Activated naive CD8-positive, alpha-beta T cell (primary cell): ENCODE measurements around the gene ZBTB18.
"Not testable (repeated sequence)": the region's sequence is repeated elsewhere in the genome, so short reads cannot be mapped to it uniquely, and the experiment has no call there.

Source experiments
- H3K27ac Mint-ChIP-seq: one replicate; pipeline ENCODE4 v1.8.0; 2021; ENCODE audit warnings: mixed read lengths
- H3K27me3 Mint-ChIP-seq: one replicate; pipeline ENCODE4 v1.8.0; 2021; ENCODE audit warnings: mixed read lengths
- H3K36me3 Mint-ChIP-seq: one replicate; pipeline ENCODE4 v1.8.0; 2021; ENCODE audit warnings: mixed read lengths
- H3K4me1 Mint-ChIP-seq: one replicate; pipeline ENCODE4 v1.8.0; 2021; ENCODE audit warnings: low read depth, mixed read lengths
- H3K4me3 Mint-ChIP-seq: one replicate; pipeline ENCODE4 v1.8.0; 2021; ENCODE audit warnings: mild to moderate bottlenecking, mixed read lengths
- H3K9me3 Mint-ChIP-seq: one replicate; pipeline ENCODE4 v1.8.0; 2021; ENCODE audit warnings: low read depth, mixed read lengths

Gene ZBTB18

DNA sequence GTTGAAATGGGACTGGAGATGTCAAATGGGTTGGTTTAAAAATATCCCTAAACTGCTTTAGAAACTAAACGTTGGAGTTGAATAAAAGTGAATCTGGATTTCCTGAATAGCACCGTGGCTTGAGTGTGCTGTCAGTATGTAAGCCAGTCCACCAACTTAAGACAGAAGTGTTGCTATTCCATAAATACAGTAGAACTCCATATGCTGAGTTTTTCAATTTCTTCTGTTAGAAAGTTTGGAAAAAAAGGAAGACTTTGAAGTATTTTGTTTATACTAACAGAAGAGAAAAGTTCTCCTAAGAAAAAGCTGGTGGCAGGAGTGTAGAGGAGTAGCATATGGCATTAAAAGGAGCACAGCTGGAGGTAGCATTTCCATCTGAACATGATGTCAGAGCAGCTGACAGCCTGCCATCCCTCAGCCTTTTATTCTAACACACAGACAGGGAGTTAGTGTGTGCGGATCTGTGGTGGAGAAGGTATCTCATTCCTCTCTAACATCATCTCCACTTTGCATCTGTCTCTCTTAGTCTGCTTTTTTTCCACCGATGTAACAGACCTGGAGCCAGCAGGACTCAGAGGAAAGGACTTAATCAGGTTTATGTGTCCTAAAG, at the start of gene ZBTB18:
ZBTB18 (plus strand) TSS at position 449 of the 610 bp plus-strand sequence; CDS start at position 598, 149 bp downstream.
- Mint-ChIP-seq H3K27me3 (no peaks in the 10 kb centered on the region), H3K4me1 (peaks cover 24% of the 10 kb centered on the region), H3K36me3 (peaks cover 4% of the 10 kb centered on the region), H3K4me3 (no peak within 1 kb of the TSS), H3K9me3 (no peaks in the 10 kb centered on the region), H3K27ac (no peak within 1 kb of the TSS)

DNA sequence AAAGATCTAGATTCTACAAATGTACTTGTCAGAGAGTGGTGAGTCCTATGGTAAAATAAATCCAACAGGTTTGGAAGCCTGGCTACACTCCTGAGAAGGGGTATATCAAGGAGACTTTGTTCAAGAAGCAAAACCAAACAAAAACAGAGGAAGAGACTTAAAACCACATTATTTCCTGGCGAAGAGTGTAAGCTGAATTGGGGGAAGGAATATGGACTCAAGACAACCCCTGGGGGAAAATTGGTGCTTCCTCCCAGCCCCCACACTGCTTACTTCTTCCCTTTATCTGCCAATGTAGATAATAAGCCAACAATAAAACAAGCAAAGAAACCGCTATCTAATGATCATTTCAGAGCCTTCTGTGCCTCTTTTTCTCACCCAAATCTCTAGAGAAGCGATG, 48.4 kb upstream of the ZBTB18 start:
- Mint-ChIP-seq H3K4me3 (peak overlapping the region; percentile 38), H3K36me3 (no peaks in the 10 kb centered on the region), H3K27me3 (no peaks in the 10 kb centered on the region), H3K4me1 (peaks cover 21% of the 10 kb centered on the region), H3K27ac (no peak overlapping the region), H3K9me3 (no peaks in the 10 kb centered on the region)

DNA sequence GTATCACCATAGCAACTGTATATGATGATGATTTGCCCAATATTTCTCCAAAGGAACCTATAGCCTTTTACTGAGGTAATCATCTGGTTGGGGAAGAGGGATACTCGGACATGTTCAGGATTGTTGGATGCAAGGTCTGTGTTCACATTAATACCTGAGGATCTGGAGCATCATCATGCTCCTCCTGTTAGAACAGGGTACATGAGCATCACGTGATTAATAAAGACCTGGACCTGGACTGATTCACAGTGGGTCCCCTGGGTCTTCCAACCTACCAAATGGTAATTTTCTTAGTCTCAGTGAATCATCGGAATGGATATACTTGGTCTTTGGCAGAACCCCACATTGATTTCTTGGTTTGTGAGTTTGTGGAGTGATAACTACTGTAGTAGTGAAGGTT, 45.6 kb upstream of the ZBTB18 start:
- H3K4me1 Mint-ChIP-seq, result peaks cover 21% of the 10 kb centered on the region
- H3K27me3 Mint-ChIP-seq, result no peaks in the 10 kb centered on the region
- H3K9me3 Mint-ChIP-seq, result no peaks in the 10 kb centered on the region
- H3K36me3 Mint-ChIP-seq, result no peaks in the 10 kb centered on the region
- no peak overlapping the region for H3K27ac Mint-ChIP-seq
- H3K4me3 Mint-ChIP-seq, result no peak overlapping the region

DNA sequence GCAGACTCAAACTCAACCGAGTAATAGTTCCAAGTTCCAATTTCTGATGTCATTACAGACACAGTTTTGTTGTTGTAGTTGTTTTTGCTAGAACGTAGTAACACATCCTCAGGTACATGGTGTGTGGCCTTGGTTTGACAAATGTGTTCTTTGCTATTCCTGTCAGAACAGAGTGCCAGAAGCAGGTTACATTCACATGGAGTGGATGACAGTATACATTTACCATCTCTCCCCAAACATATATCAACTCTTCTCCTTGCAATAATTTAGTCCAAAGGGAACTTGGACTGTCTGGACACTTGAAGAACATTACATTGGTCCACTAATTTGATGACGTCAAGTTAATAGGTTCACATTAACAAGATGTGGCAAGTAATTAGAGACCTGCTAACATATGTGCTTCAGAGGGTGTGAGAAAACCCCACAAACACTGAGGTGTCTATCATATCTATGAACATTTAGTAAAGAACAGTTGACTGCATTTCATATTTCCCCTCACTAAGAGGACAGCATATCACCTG, 44.6 kb upstream of the ZBTB18 start:
- Mint-ChIP-seq H3K9me3 (no peaks in the 10 kb centered on the region), H3K27me3 (no peaks in the 10 kb centered on the region), H3K4me3 (no peak overlapping the region), H3K4me1 (peaks cover 21% of the 10 kb centered on the region), H3K36me3 (no peaks in the 10 kb centered on the region), H3K27ac (no peak overlapping the region)

DNA sequence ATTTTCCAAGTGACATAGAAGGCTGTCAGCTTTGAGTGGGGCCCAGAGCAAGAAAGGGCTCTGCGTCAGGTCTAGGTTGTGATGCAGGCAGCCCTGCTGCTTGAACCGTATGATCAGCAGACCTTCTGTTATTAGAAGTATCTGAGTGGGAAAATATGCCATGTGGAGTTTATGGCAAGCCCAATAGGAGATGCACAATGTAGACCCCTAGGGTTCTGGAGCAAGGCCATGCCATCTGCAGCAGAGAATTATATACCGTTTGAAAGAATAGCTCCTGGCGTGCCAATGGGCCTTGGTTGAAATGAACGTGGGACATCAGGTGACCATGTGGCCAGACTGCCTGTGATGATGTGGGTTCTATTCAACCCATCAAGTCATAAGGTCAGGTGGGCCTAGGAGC, 44.1 kb upstream of the ZBTB18 start:
- Mint-ChIP-seq H3K36me3 (no peaks in the 10 kb centered on the region), H3K27ac (no peak overlapping the region), H3K9me3 (no peaks in the 10 kb centered on the region), H3K27me3 (no peaks in the 10 kb centered on the region), H3K4me3 (no peak overlapping the region), H3K4me1 (peaks cover 18% of the 10 kb centered on the region)

DNA sequence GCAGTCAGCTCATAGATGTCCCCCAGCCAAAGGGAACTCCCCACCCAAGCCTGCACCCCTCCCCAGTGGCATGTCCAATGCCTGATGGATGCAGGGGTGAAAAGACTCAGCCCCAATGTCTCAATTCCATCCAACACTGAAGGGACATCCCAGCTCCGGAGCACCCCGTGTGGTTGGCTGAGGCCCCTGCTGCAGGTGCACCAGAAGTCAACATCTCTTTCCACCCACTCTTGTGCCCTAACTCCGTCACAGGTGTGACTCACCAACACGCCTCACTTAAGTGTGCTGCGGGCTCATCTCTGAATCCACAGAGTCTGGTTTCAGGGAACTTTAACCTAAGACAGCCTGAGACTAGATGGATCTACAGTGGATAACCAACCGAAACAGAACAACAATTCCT, 40.9 kb upstream of the ZBTB18 start:
- no peaks in the 10 kb centered on the region for H3K27me3 Mint-ChIP-seq
- H3K36me3 Mint-ChIP-seq, result no peaks in the 10 kb centered on the region
- no peak overlapping the region for H3K4me3 Mint-ChIP-seq
- H3K4me1 Mint-ChIP-seq, result no peaks in the 10 kb centered on the region
- no peak overlapping the region for H3K27ac Mint-ChIP-seq
- no peaks in the 10 kb centered on the region for H3K9me3 Mint-ChIP-seq

DNA sequence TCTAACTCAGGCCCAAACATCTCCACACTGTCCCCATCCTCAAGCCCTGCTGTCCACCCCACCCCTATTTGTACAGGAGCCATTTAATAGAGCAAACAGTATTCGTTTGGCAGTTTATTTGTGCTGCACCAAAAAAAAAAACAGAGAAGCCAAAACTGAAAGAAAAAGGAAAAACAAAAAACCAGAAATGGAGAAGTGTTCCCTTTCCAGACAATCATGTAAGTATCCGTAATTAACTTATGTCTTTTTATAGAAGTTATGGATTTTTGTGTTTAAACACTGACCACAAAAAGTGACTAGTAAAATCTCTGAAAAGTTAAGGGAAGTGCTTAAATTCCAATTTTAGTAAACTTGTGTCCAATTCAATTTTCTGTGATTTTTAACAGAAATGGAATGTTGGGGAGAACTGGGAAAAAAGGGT, 40.4 kb upstream of the ZBTB18 start:
- no peaks in the 10 kb centered on the region for H3K9me3 Mint-ChIP-seq
- H3K27me3 Mint-ChIP-seq, result no peaks in the 10 kb centered on the region
- H3K27ac Mint-ChIP-seq, result no peak overlapping the region
- no peaks in the 10 kb centered on the region for H3K4me1 Mint-ChIP-seq
- no peak overlapping the region for H3K4me3 Mint-ChIP-seq
- no peaks in the 10 kb centered on the region for H3K36me3 Mint-ChIP-seq

DNA sequence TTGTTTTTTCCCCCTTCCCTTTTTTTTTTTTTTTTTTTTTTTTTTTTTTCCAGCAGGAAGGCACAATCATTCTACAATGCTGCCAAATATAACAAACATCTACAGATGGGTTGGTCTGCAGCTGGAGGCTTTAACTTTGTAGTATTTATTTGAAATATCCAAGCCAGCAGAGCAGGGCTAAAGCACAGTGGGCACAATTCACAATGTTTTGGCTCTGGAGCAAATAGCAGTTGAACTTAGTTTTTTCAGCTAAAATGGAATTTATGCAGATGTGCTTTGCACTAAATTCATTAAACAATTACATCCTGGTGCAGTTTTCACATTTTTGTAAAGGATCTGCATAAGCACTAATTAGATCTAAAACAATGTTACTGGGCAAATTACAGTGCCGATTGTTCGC, 39.8 kb upstream of the ZBTB18 start:
- Mint-ChIP-seq H3K36me3 (no peaks in the 10 kb centered on the region), H3K27me3 (no peaks in the 10 kb centered on the region), H3K4me3 (no peak overlapping the region), H3K4me1 (no peaks in the 10 kb centered on the region), H3K27ac (no peak overlapping the region), H3K9me3 (no peaks in the 10 kb centered on the region)

DNA sequence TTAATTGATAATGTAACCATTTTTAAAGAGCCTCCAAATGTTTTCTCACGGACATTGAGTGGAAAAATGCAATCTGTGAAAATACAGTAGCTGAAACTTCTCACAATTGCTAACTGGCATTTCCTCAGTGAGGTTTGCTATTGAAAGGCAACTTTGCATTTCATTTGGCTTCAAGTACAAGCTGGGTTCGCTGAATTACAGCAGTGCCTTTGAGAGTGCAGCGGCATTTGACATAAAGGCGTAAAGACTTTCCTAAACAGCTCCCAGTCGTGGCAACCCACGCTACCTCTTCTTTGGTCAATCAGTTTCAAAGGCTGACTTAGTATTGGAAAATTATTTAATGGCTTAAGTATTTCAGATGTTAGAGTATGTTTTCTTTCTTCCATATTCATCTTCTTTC, 39.3 kb upstream of the ZBTB18 start:
- H3K27me3 Mint-ChIP-seq, result no peaks in the 10 kb centered on the region
- no peaks in the 10 kb centered on the region for H3K36me3 Mint-ChIP-seq
- H3K27ac Mint-ChIP-seq, result no peak overlapping the region
- no peaks in the 10 kb centered on the region for H3K4me1 Mint-ChIP-seq
- H3K9me3 Mint-ChIP-seq, result no peaks in the 10 kb centered on the region
- no peak overlapping the region for H3K4me3 Mint-ChIP-seq

DNA sequence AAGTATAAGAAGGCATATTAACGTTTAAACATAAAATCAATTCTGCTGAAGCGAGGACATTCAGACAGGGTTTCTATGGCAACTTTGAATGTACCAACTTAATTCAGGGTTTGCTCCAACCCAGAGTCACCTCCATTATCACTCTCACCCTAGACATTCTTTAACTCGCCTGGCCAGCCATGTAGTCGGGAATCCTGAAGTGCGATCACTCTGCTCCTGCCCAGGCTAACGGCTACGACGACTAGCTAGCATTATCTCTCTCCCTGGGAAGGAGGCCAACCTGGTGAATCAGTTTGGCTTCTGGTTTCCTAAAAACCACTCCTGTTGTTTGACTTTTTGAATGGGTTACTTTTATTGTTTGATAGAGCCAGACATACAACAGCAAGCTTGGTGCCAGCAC, 38.9 kb upstream of the ZBTB18 start:
- Mint-ChIP-seq H3K27me3 (no peaks in the 10 kb centered on the region), H3K4me1 (no peaks in the 10 kb centered on the region), H3K36me3 (no peaks in the 10 kb centered on the region), H3K9me3 (no peaks in the 10 kb centered on the region), H3K27ac (no peak overlapping the region), H3K4me3 (no peak overlapping the region)

DNA sequence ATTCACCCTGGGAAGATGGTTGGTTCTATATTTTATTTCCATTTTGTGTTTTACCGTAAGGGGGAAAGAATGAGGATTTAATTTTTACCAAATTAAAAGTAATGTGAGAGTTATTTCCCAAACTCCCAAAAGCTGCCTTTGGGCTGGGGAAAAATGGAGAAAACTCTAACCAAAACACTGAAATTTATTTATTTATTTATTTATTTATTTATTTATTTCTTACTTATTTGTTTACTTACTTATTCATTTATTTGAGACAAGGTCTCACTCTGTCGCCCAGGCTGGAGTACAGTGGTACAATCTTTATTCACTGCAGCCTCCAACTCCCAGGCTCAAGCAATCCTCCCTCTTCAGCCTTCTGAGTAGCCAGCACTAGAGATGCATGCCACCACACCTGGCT, 38.0 kb upstream of the ZBTB18 start:
- Mint-ChIP-seq H3K27me3 (no peaks in the 10 kb centered on the region), H3K27ac (no peak overlapping the region), H3K9me3 (no peaks in the 10 kb centered on the region), H3K36me3 (no peaks in the 10 kb centered on the region), H3K4me3 (no peak overlapping the region), H3K4me1 (no peaks in the 10 kb centered on the region)

DNA sequence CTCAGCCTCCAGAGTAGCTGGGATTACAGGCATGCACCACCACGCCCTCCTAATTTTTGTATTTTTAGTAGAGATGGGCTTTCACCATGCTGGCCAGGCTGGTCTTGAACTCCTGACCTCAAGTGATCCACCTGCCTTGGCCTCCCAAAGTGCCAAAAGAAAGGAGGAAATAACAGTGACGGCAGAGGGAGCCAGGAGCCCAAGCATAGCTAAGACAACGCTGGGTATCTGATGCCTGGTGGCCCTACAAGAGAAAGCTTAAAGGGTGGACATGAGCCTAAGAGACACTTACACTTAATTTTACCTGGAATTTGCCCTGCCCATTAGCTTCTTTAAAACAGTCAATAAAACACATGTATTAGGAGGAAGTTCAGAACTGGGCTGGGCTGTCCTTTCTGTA, 36.2 kb upstream of the ZBTB18 start:
- H3K4me1 Mint-ChIP-seq, H3K4me3 Mint-ChIP-seq, H3K27ac Mint-ChIP-seq, H3K36me3 Mint-ChIP-seq, H3K27me3 Mint-ChIP-seq, H3K9me3 Mint-ChIP-seq: not testable (repeated sequence)

DNA sequence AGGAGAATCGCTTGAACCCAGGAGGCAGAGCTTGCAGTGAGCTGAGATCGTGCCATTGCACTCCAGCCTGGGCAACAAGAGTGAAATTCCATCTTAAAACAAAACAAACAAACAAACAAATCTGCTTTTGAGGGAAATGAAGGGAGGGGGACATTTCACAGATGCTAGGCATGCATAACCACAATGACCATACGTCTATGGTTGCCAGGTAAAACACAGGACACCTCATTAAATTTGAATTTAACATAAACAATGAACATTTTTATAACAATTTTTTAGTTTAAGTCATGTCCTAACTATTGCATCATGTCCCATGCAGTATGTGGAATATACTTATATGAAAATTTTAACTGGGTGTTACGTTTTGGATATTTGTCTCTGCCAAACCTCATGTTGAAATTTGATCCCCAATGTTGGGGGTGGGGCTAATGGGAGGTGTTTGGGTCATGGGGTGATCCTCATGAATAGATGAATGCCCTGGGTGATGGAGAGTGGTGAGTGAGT, 31.0 kb upstream of the ZBTB18 start:
- peaks cover 2% of the 10 kb centered on the region for H3K36me3 Mint-ChIP-seq
- H3K27ac Mint-ChIP-seq, result no peak overlapping the region
- no peaks in the 10 kb centered on the region for H3K9me3 Mint-ChIP-seq
- no peak overlapping the region for H3K4me3 Mint-ChIP-seq
- H3K27me3 Mint-ChIP-seq, result peaks cover 1% of the 10 kb centered on the region
- no peaks in the 10 kb centered on the region for H3K4me1 Mint-ChIP-seq

DNA sequence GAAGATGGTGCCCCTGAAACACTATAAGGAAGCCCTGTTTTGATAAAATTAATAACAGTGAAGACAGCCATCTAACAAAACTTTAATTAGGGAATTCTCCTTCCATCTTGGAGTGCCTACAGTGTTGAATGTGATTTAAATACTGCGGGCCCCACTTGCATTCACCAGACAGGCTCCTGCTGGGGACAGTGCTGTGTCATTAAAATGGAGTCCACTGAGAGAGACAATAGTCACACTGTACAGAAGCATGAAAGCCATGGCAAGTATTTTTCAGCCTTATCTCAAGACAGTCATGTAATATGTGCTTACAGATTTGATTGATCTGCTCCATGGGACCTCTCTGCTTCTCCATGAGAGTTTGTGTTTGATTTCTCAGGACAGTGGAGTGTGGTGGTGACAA, 29.7 kb upstream of the ZBTB18 start:
- Mint-ChIP-seq H3K27ac (no peak overlapping the region), H3K9me3 (no peaks in the 10 kb centered on the region), H3K27me3 (peaks cover 1% of the 10 kb centered on the region), H3K4me3 (no peak overlapping the region), H3K36me3 (peaks cover 2% of the 10 kb centered on the region), H3K4me1 (no peaks in the 10 kb centered on the region)

DNA sequence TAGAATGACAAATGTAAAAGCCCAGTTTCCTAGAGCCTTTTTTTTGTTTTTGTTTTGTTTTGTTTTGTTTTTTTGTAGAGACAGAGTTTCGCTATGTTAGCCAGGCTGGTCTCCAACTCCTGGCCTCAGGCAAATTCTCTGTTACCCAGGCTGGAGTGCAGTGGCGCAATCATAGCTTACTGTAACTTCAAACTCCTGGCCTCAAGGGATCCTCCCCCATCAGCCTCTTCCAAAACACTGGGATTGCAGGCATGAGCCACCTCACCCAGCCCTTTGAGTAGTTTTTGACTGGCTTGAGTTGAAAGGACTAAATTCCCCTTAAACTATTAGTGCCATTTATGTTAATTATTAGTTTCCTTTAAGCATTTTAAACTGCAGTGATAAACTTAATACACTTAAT, 28.8 kb upstream of the ZBTB18 start:
- Mint-ChIP-seq H3K9me3 (no peaks in the 10 kb centered on the region), H3K4me3 (no peak overlapping the region), H3K27ac (no peak overlapping the region), H3K27me3 (peaks cover 1% of the 10 kb centered on the region), H3K4me1 (no peaks in the 10 kb centered on the region), H3K36me3 (peaks cover 2% of the 10 kb centered on the region)

DNA sequence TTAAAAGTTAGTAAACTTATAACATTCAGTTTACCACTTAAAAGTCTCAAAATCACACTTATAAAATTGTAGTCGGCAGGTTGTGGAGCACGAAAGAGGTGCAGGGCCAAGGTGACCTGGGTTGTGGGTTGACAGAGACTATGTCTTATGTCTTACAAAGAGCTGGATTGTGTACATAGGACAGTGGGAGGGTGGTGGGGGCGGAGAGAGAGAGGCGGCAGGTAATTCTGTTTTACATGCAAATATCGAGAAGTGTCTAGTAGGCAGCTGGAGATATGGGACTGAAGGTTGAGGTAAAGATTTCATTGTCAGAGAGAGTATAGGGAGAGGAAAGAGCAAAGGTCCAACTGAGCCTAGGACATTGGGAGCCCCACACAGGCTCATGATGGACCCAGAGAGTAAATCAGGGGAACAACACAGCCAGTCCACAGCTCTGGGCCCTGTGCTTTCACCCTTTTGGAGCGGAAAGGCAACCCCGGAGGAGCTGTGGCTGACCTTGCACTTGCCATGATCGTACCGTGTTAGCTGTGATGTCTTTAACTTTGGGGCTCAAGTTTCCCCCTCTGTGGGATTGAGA, 28.1 kb upstream of the ZBTB18 start:
- Mint-ChIP-seq H3K27me3 (peaks cover 1% of the 10 kb centered on the region), H3K9me3 (no peaks in the 10 kb centered on the region), H3K27ac (no peak overlapping the region), H3K4me1 (no peaks in the 10 kb centered on the region), H3K36me3 (peaks cover 2% of the 10 kb centered on the region), H3K4me3 (no peak overlapping the region)
